Mesenchymal stem cell (in vitro differentiated cells and primary cell): ENCODE measurements around the gene CDH4.

Source experiments
- DNase-seq: peaks from one replicate; pipeline ENCODE4 v3.0.0-alpha.2; 2013
- H2AFZ ChIP-seq: one replicate; pipeline ENCODE4 v1.6.1; 2013; ENCODE audit warnings: low read depth, mild to moderate bottlenecking, control low read depth, inconsistent platforms, low read length, moderate library complexity
- H2AK5ac ChIP-seq: 2 replicates; pipeline ENCODE4 v1.6.1; 2013; ENCODE audit warnings: low read length, moderate library complexity, mild to moderate bottlenecking, inconsistent platforms; ENCODE audit not compliant: severe bottlenecking
- H2BK120ac ChIP-seq: one replicate; pipeline ENCODE4 v1.6.1; 2013; ENCODE audit warnings: low read depth, mild to moderate bottlenecking, inconsistent platforms, low read length, moderate library complexity
- H2BK12ac ChIP-seq, 2 experiments: one replicate each; pipeline ENCODE4 v1.6.1; 2013; ENCODE audit warnings: inconsistent platforms in 2 of 2, low read length in 2 of 2, mild to moderate bottlenecking in 2 of 2, moderate library complexity in 2 of 2, control low read depth in 1 of 2
- H2BK15ac ChIP-seq: one replicate; pipeline ENCODE4 v1.6.1; 2013; ENCODE audit warnings: mild to moderate bottlenecking, low read depth, inconsistent platforms; ENCODE audit not compliant: poor library complexity, severe bottlenecking
- H2BK5ac ChIP-seq: 2 replicates; pipeline ENCODE4 v1.6.1; 2013; ENCODE audit warnings: low read depth, mild to moderate bottlenecking, low read length, control low read depth, inconsistent platforms; ENCODE audit not compliant: poor library complexity, severe bottlenecking
- H3K14ac ChIP-seq, 2 experiments: one replicate each; pipeline ENCODE4 v1.6.1; 2013; ENCODE audit warnings: inconsistent platforms in 2 of 2, low read length in 2 of 2, control low read depth in 1 of 2, mild to moderate bottlenecking in 1 of 2, moderate library complexity in 1 of 2
- H3K18ac ChIP-seq, 2 experiments: one replicate each; pipeline ENCODE4 v1.6.1; 2013; ENCODE audit warnings: inconsistent platforms in 2 of 2, low read length in 2 of 2, control low read depth in 1 of 2, low read depth in 1 of 2, mild to moderate bottlenecking in 1 of 2
- H3K23ac ChIP-seq, 2 experiments: one replicate each; pipeline ENCODE4 v1.6.1; 2013; ENCODE audit warnings: inconsistent platforms in 2 of 2, low read length in 2 of 2, mild to moderate bottlenecking in 2 of 2, moderate library complexity in 2 of 2, control low read depth in 1 of 2
- H3K27ac ChIP-seq: 2 replicates; pipeline ENCODE4 v1.5.1; 2013; ENCODE audit warnings: mild to moderate bottlenecking, moderate library complexity, low read length, control low read depth, inconsistent platforms; ENCODE audit not compliant: poor library complexity, severe bottlenecking
- H3K27me3 ChIP-seq, 2 experiments: 2 replicates each; pipeline versions ENCODE4 v1.6.1 to v1.7.0; 2013; ENCODE audit warnings: low read length in 2 of 2, mild to moderate bottlenecking in 2 of 2, moderate library complexity in 2 of 2, control low read depth in 1 of 2, inconsistent platforms in 1 of 2; ENCODE audit not compliant: control insufficient read depth in 1 of 2, insufficient read depth in 1 of 2
- H3K36me3 ChIP-seq, 2 experiments: 2 replicates each; pipeline versions ENCODE4 v1.6.1 to v1.7.0; 2013; ENCODE audit warnings: low read length in 2 of 2, control low read depth in 1 of 2, inconsistent platforms in 1 of 2, low read depth in 1 of 2, mild to moderate bottlenecking in 1 of 2; ENCODE audit not compliant: insufficient read depth in 2 of 2, control insufficient read depth in 1 of 2
- H3K4ac ChIP-seq, 2 experiments: one replicate each; pipeline ENCODE4 v1.6.1; 2013; ENCODE audit warnings: inconsistent platforms in 2 of 2, low read length in 2 of 2, mild to moderate bottlenecking in 2 of 2, moderate library complexity in 2 of 2, control low read depth in 1 of 2, low read depth in 1 of 2
- H3K4me1 ChIP-seq: 2 replicates; pipeline ENCODE4 v1.6.1; 2013; ENCODE audit warnings: low read depth, low read length, control low read depth; ENCODE audit not compliant: control insufficient read depth, insufficient read depth
- H3K4me2 ChIP-seq: 2 replicates; pipeline ENCODE4 v1.6.1; 2013; ENCODE audit warnings: low read length, mild to moderate bottlenecking, inconsistent platforms; ENCODE audit not compliant: poor library complexity, severe bottlenecking
- H3K4me3 ChIP-seq, 2 experiments: 2 replicates each; pipeline versions ENCODE4 v1.5.1 to v1.7.0; 2013; ENCODE audit warnings: low read length in 2 of 2, mild to moderate bottlenecking in 2 of 2, control low read depth in 1 of 2, low read depth in 1 of 2; ENCODE audit not compliant: insufficient read depth in 1 of 2
- H3K79me1 ChIP-seq: replicated peaks from 2 replicates; pipeline ENCODE4 v1.6.1; 2013; ENCODE audit warnings: mild to moderate bottlenecking, control low read depth, low read length, inconsistent platforms; ENCODE audit not compliant: poor library complexity, severe bottlenecking
- H3K9ac ChIP-seq: 2 replicates; pipeline ENCODE4 v1.7.0; 2013; ENCODE audit warnings: mild to moderate bottlenecking, low read length, moderate library complexity
- H3K9me3 ChIP-seq: 2 replicates; pipeline ENCODE4 v1.7.0; 2013; ENCODE audit warnings: mild to moderate bottlenecking, low read length; ENCODE audit not compliant: control insufficient read depth
- H4K8ac ChIP-seq: one replicate; pipeline ENCODE4 v1.6.1; 2013; ENCODE audit warnings: inconsistent platforms, mild to moderate bottlenecking, low read length, moderate library complexity
- H4K91ac ChIP-seq: one replicate; pipeline ENCODE4 v1.6.1; 2013; ENCODE audit warnings: mild to moderate bottlenecking, low read length, inconsistent platforms
- WGBS: methylation state at CpG from one replicate; pipeline ENCODE4 v1.1.7; 2013; ENCODE audit warnings: mixed read lengths; 5-methylcytosine and 5-hydroxymethylcytosine counted together

CDH4 gene

DNA sequence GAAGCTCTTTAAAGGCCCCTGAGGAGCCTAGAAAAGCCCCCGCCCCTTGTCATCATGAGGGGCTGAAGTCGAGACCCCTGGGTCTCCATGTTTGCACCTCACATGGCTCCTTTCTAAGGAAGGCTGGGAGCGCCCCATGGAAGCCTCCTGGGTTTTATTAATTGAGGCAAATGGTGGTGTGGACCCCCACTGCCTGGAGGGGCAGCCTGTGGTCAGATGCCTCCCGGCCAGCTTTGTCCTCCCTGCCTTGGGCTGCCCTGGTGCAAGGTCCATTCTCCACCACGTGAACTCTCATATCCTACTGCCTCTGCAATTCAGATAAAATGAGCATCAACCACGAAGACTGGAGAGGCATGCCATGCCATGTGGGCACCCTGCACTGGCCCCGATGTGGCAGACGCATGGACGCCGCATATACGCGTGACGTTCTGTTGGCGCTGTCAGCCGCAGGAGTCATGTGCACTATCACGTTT, 518.1 kb downstream of the CDH4 start:
- Histone ChIP-seq H2BK5ac (no peak overlapping the region), H2BK12ac (no peak overlapping the region), H3K4me3 (no peak overlapping the region), H3K4me1 (no peaks in the 10 kb centered on the region), H3K27me3 (peaks cover 2 to 8% of the 10 kb centered on the region in 2 experiments), H3K9me3 (no peaks in the 10 kb centered on the region), H4K91ac (no peak overlapping the region), H3K23ac (no peak overlapping the region), H3K18ac (no peak overlapping the region), H3K27ac (no peak overlapping the region), H2BK120ac (no peak overlapping the region), H3K79me1 (no peaks in the 10 kb centered on the region), H3K36me3 (no peaks in the 10 kb centered on the region), H3K4ac (no peak overlapping the region), H3K14ac (no peak overlapping the region), H3K4me2 (no peak overlapping the region), H2BK15ac (no peak overlapping the region), H2AK5ac (no peak overlapping the region), H3K9ac (no peak overlapping the region), H4K8ac (no peak overlapping the region), H2AFZ (no peak overlapping the region)
- WGBS: 90% methylated on average over 16 of the region's 16 CpGs
- DNase-seq: no peak

DNA sequence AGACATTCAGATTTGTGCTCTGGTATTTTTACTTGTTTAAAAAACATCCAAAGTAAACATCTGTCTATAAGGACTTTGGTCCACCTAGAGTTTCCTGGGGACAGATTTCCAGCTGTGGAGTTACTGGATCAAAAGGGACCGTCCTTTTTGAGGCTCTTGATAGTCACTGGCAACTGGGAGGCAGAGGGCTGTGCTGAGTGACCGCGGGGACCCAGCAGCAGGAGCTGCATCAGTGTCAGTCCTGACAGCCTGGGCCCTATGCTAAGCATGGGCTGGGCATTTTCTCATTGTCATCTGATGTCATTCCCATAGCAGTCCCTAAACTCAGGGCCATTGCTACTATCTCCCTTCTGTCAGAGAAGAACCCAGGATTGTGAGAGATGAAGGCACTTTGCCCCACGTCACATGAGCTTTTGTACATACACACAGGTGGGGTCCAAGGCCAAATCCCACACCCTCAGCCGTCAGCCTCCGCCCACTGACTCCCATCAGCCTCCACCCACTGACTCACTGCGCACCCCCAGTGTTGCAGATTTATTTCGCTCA, 519.8 kb downstream of the CDH4 start:
- no peak overlapping the region for H3K18ac ChIP-seq
- no peak overlapping the region for H2BK15ac ChIP-seq
- H3K4me1 ChIP-seq: peaks cover 2% of the 10 kb centered on the region
- H3K4me2 ChIP-seq: no peak overlapping the region
- no peak overlapping the region for H3K4ac ChIP-seq
- no peak overlapping the region for H3K9ac ChIP-seq
- H2BK12ac ChIP-seq: no peak overlapping the region
- DNase-seq: no peak
- H4K8ac ChIP-seq: no peak overlapping the region
- peaks cover 0 to 3% of the 10 kb centered on the region in 2 experiments for H3K36me3 ChIP-seq
- no peak overlapping the region for H2AK5ac ChIP-seq
- no peak overlapping the region for H2AFZ ChIP-seq
- H3K23ac ChIP-seq: no peak overlapping the region
- H2BK120ac ChIP-seq: no peak overlapping the region
- no peak overlapping the region for H3K4me3 ChIP-seq
- no peak overlapping the region for H4K91ac ChIP-seq
- H2BK5ac ChIP-seq: no peak overlapping the region
- WGBS: 91% methylated on average over 5 of the region's 8 CpGs
- no peak overlapping the region for H3K14ac ChIP-seq
- H3K27me3 ChIP-seq: peaks cover 0 to 6% of the 10 kb centered on the region in 2 experiments
- H3K79me1 ChIP-seq: no peaks in the 10 kb centered on the region
- no peaks in the 10 kb centered on the region for H3K9me3 ChIP-seq
- H3K27ac ChIP-seq: no peak overlapping the region

DNA sequence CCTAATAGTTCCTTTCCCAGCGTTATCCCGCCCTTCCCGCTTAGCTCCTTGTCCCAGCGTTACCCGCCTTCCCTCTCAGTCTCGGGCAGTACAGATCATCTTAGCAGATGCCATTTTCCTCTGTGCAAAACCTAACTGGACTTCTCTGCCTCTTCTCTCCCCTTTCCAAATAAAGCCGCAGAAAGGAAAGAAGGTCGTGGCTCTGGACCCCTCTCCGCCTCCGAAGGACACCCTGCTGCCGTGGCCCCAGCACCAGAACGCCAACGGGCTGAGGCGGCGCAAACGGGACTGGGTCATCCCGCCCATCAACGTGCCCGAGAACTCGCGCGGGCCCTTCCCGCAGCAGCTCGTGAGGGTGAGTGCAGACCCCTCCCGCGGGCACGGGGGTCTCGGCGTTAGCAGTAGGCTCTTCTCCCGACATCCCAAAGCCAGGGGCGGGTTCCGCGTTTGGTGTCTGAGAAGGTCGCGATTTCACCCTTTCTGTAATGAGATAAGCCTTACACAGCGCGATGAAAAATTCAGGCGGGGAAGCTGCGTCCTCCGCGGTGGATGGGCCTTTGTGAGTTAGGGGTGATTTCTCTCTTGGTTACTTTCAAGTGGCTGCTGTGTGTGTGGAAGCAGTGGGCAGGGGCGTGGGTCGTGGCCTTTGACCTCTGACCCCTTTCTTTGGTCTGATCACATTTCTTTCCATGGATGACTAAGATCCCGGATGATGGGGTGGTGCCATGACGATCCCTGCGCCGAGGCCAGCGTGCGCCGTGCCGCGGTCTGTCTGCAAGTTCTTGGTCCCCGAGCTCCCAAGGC, 521.0 kb downstream of the CDH4 start:
- Histone ChIP-seq H3K18ac (no peak overlapping the region), H4K91ac (no peak overlapping the region), H3K4ac (no peak overlapping the region), H3K4me1 (peaks cover 2% of the 10 kb centered on the region), H3K36me3 (peaks cover 0 to 3% of the 10 kb centered on the region in 2 experiments), H3K14ac (no peak overlapping the region), H3K9ac (no peak overlapping the region), H2BK12ac (no peak overlapping the region), H2AK5ac (no peak overlapping the region), H3K27ac (no peak overlapping the region), H3K9me3 (no peaks in the 10 kb centered on the region), H4K8ac (no peak overlapping the region), H2BK5ac (no peak overlapping the region), H3K27me3 (peaks cover 0 to 6% of the 10 kb centered on the region in 2 experiments), H2BK120ac (no peak overlapping the region), H2BK15ac (no peak overlapping the region), H3K23ac (peak overlapping the region in 1 of 2 experiments; percentile 23), H3K4me2 (no peak overlapping the region), H3K79me1 (no peaks in the 10 kb centered on the region), H3K4me3 (no peak overlapping the region), H2AFZ (no peak overlapping the region)
- no peak for DNase-seq
- WGBS: 92% methylated on average over 53 of the region's 53 CpGs

DNA sequence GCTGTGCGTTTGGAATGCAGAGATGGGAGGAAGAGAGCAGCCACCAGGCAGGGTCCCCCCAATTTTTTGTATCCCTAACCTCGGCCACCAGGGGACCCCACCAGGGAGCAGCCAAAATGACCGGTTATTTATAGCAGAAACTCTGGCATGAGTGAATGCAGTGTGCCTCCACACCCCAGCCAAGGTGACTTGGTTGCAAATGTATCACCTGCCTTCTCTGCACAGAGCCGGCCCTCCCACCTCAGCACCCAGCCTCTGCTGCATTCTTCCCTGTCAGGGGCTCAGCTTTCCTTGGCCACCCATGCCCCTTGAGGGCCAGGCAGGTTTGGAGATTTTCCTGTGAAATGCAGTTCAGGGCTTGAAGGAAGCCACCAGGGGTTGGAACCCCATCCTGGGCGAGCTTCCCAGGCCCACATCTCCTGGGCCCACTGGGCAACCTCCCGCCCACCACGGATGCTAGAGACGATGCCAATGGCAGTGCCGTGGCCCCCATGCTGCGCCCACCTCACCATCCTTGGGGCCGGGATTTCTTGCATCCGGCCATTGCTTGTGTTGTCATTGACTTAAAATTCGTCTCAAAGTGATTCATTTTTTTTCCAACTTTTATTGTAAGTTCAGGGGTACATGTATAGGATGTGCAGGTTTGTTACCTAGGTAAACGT, 522.0 kb downstream of the CDH4 start:
- H2BK5ac ChIP-seq: no peak overlapping the region
- H3K23ac ChIP-seq: no peak overlapping the region
- no peak overlapping the region for H4K91ac ChIP-seq
- no peak overlapping the region for H3K18ac ChIP-seq
- no peaks in the 10 kb centered on the region for H3K9me3 ChIP-seq
- no peak overlapping the region for H3K9ac ChIP-seq
- H2BK15ac ChIP-seq: no peak overlapping the region
- no peak overlapping the region for H4K8ac ChIP-seq
- no peak overlapping the region for H3K14ac ChIP-seq
- H3K27ac ChIP-seq: no peak overlapping the region
- peaks cover 0 to 3% of the 10 kb centered on the region in 2 experiments for H3K36me3 ChIP-seq
- H2BK120ac ChIP-seq: no peak overlapping the region
- peaks cover 2% of the 10 kb centered on the region for H3K4me1 ChIP-seq
- H3K4me3 ChIP-seq: no peak overlapping the region
- H3K4ac ChIP-seq: no peak overlapping the region
- H3K79me1 ChIP-seq: no peaks in the 10 kb centered on the region
- H2BK12ac ChIP-seq: no peak overlapping the region
- WGBS: 63% methylated on average over 11 of the region's 14 CpGs
- no peak overlapping the region for H2AFZ ChIP-seq
- no peak for DNase-seq
- no peak overlapping the region for H2AK5ac ChIP-seq
- H3K4me2 ChIP-seq: no peak overlapping the region
- peaks cover 0 to 6% of the 10 kb centered on the region in 2 experiments for H3K27me3 ChIP-seq
